HG02642 (cell line): Measurements from ENCODE around the gene WDR49.

ENCODE experiments used
- ATAC-seq: cut with Tn5 transposase; IDR thresholded peaks from one replicate; pipeline ENCODE4 v1.9.1; 2021; ENCODE audit warnings: mild to moderate bottlenecking; ENCODE audit not compliant: unreplicated experiment, poor library complexity

The WDR49 gene

DNA sequence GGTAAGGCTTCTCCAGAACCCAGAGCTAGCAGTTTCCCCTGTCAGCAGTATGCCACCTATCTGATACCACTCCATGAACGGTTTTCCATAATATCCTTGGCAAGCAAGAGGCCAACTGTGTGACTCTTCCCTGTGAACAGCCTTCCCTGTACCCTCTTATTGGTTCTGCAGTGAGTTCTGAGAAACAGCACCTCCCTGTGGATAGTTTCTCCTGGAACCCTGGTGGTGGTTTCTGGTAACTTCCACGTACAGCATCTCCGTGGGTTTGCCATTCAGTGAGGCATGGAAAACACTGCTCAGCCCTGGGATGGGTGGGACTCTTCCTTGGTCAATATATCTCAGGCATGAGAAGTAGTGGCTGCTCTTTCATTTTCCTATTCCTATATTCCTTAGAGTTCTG, 160.5 kb downstream of the WDR49 start:
- no peak for ATAC-seq

DNA sequence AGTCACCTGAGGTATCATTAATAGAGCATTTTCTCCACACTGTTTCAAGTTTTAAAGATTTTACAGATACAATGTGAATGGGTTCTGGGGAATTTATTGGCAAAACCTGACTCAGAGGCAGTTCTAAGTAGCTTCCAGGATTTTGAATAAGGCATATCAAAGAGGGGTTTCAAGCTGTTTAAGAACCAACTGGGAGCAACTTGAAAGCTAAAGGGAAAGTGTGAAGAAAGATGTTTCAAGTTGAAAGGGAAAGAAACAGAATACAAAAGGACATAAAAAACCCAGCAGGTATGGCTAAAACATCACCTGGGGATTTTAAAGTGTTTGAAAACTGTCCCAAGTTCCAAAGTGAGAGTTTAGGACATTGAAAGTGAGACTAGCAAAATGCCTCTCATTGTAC, 162.1 kb downstream of the WDR49 start:
- no peak for ATAC-seq

DNA sequence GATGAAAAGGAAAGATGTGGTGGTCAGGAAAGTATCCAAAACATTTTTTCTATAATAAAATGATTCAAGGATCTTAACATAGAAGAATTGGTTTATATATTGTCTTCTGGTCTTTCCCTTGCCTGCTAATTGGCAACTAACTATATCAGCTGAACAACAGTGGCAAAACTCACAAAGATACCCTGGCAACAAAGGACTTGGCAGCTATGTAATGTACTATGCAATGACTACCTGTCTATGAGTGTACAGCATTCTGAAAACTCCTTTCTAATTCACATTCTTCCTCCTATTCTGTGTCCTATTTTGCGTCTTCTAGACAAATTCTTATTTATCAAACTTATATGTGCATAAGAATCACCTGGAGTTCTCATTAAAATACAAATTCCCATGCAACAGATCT, 164.2 kb downstream of the WDR49 start:
- ATAC-seq, result no peak

DNA sequence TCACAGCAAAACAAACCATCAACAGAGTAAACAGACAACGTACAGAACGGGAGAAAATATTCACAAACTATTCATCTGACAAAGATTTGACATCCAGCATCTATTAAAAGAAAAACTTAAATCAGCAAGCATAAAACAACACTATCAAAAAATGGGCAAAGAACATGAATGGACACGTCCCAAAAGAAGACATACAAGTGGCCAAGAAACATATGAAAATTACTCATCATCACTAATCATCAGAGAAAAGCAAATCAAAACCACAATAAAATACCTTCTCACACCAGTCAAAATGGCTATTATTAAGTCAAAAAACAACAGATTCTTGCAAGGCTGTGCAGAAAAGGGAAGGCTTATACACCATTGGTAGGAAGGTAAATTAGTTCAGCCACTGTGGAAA, 166.2 kb downstream of the WDR49 start:
- ATAC-seq, result no peak

DNA sequence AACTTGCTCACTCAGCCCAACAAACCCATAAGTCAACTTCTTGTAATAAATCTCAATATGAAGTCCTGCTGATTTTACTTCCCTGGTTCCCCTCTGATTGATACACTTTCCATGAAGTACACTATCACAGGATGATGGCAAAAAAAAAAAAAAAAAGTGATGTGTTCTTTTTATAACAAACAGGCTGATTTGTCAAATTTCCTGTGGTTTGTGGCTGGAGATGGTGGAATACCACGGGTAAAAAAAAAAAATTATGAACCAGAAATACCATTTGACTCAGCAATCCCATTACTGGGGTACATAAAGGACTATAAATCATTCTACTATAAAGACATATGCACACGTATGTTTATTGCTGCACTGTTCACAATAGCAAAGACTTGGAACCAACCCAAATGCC, 169.2 kb downstream of the WDR49 start:
- no peak for ATAC-seq

DNA sequence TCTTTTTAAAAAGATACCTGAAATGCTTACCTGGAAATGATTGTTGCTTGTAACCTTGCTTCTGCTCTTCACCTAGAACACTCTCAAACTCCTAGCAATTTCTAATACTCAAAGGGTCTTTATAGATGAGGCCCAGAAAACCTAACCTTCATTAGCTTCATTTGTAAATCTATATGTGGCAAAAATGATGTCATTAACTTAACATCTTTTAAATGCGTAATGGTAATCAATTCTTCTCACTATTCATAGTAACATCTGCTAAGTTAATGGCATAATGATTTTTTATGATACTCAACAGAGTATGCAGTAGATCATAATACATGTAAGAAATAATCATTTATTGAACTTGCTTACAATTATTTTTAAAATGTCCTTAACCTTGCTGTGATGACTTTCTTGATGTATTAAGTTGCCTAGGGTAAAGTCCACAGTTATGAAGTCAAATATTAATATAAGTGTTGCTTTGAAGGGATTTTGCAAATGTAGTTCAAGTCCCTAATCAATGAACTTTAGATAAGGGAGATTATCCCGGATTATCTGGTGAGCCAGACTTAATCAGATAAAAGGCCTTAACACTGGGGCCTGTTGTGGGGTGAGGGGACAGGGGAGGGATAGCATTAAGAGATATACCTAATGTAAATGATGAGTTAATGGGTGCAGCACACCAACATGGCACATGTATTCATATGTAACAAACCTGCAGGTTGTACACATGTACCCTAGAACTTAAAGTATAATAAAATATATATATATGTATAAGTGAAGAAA, 169.8 kb downstream of the WDR49 start:
- no peak for ATAC-seq

DNA sequence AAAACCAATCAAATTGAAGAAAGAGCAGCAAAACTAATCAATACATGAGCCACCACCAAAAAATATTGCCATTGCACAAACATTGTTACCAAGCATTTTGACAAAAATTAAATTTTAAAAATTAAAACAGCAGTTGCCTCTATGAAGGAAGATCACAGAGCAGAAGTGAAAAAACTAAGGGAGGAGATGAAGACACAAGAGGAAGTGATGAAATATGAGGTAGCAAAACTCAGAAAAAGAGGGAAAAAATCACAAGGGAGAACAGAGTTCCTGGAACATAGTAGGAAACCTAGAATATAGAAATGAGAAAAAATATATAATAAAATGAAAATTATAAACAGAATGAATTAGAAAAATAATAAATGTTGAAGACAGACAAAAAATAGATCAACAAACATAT, 172.6 kb downstream of the WDR49 start:
- ATAC-seq, result no peak

DNA sequence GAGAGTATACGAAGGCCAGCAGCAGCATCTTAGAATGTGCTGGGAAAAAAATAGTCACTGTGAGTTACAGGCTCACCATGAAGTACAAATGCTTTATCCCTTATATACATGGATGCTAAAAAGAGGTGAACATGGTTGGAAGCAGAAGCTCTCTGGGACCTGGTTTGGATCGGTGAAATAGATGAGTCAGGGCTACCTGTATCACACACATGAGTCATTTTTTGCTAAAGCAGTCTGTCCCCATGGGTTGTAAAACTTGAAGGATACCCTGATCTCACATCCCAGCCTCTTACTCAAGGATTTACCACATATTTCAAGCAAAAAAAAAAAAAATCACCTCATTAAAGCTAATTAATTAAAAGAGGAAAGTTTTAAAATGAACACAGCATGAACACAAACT, 173.0 kb downstream of the WDR49 start:
- ATAC-seq, result no peak

DNA sequence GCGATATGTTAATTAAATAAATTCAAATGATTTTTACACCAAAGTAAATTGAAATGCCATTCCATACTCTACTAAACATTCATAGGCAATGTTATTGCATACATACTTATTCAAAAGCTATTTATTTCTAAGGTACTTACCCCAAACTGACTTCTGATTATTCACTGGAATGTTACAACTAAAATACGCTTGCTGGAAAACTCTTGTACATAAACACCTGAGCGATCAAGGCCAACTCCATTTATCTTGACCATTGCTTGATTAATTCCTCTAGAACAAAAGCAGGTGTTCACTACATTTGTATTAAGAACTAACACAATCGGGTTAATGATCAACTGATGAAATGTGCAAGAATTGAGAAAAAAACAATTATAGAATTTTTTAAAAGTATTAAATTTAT, 179.9 kb downstream of the WDR49 start, which contains the start of gene SERPINI2:
Gene SERPINI2, minus strand, starts transcription at position 180 of the 400 bp plus-strand sequence. CDS start 2,208 bp downstream, outside the sequence.
- no peak for ATAC-seq

DNA sequence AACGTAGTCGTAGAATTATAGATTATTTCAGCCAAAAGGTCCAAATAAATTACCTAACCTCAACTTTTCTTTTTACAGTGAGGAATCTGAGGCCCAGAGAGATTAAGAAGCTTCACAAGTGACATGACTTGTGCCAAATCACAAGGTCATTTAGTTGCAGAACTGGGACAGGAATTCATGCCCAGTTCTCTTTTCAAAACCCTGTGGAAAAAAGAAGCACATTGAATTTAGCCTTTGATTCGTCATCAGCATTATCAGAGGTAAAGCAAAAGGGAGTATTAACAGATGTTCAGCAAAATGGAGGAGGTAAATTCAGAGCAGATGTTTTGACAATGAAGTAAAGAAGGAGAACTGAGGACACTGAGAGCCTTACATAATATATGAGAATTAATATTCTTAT, 184.4 kb downstream of the WDR49 start:
- no peak for ATAC-seq

DNA sequence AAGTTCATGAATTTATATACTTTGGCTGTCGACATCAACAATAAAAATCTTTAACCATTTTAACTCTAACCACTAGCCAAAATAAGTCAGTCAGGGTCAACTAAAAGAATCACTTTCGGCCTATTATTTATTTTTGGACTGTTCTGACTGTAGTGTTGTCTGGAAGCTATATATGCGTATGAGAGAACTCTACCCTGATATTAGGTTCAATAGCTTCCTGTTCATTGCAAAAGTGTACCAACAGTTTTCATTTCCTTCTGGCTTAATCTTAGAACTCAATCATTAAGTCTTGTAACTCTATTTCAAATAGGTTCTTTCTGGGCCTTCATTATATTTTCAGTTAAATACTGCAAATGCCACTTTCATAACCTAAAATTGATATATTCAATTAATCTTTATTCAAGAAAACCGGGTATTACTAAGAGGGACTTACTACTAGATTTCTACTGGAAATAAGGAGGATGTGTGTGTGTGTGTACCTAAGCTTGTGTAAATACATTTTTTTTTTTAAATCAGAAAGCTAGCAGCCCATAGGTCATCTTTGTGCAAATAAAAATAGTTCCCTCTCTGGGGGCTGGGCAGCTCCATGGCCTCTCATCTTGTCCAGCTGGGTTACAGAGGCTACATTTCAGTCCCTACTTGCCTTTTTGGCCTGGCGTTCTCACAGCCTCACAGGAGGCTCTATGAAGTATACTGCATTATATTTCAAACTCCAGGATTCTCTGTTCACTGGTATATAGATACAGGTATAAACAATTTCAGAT, 185.7 kb downstream of the WDR49 start:
- no peak for ATAC-seq

DNA sequence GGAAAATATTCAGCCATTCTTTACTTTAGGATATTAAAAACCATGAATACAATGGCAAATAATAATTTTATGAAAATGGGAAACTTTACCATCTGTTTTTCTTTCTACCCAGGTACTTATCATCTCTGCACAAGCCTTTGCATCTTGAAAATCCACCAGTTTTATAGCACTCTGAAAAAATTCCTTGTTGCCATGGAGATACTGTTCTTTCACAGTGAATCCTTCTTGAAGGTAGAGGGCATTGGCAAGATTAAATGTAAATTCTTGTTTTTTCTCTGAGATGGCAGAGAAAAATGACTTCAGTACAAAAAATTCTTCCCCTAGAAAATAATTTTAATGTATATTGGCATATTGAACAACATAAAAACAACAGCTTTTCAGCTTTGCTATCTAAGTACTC, 186.8 kb downstream of the WDR49 start:
- ATAC-seq, result no peak

DNA sequence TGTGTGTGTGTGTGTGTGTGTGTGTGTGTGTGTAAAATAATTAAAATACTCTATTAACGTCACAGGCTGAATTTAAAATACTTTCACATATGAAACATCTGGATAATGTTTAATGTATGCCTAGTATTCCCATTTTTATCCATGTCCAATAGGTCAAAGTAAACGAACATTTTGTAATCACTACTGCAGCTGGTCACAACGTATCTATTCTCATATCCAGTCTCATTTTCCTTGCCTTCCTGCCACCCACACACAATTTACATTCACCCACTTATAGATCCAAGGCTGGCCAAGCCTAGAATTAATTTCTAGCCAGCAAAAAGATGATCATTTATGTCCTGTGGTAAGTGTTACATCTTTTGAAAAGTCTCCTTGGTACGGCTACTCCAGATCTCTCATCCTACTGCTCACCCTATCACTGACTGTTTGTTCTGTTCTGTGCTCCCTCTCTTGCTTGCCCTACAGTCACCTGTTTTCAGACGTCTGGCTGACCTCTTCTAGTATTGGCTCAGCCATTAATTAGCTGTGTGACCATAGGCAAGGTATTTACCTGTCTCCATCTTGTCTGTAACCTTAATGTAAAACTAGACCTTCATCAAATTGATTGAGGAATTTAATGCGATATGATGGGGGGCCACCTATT, 197.5 kb downstream of the WDR49 start:
- no peak for ATAC-seq

DNA sequence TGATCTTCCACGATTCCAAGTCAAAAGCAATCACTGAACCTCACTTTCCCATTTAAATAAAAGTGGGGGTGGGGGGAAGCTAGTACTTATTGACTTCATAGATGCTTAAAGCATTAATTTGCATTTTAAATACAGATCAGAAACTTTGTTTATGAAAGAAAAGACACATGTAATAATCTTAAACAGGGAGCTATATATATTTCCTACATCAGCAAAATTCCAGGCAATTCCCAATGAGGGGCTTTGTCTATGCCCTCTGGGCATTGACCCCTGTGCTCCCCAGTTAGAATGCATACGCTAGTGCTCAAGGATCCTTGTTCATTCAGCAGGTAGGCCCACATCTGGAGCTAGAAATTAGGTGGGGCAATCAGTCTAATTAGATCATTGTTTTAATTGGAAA, 199.9 kb downstream of the WDR49 start:
- no peak for ATAC-seq

DNA sequence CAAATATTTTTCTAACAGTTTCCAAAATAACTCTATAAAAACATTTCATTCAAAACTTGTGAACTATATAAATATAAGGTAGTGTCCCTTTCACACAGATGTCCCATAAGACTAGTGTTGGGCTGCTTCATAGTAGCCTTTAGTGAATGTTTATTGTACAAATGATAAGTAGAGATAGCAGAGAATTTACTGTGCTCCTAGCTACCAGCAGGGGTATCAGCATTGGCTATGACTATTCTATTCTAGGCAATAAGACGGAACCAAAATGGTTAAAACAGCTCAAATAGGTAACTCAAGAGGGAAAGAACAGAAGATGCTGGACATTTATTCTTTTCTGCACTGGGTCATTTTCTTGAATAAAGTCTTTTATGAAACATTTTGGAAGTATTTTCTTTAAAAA, 202.5 kb downstream of the WDR49 start:
- no peak for ATAC-seq

DNA sequence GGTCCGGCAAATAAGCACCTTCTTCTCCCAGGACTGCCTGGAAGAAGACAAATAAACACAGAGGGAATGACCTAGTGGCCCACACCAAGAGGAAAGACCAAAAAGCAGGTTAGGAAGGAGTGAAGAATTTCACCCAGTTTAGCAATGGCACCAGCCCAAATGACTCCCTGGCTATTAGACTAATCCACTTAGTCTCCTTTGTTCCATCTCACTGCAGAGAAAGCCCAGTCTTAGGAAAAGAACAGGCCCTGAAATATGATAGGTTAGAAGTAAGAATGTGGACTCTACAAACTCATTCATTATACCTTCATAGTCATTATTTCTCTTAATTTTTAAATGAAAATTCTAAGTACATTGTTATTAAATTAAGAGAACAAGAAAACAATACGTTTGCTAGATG, 203.1 kb downstream of the WDR49 start:
- ATAC-seq, result no peak

DNA sequence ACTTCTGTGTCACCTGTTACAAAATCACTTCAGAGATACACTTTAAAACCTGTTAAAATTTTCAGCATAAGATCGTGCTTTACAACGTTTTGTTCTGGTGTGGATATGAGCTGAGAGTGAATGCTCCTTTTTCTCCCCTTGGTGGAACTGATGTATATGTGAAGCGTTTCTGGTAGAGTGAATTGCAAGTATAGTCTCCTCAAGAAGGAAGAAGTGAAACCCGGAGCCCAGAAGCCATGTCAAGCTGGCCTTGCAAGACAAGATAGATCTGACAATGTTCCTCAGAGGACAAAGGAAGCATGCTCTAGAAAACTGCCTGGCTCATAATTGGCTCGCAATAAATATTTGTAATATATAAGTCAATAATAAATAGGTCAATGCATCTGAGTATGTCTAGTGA, 203.5 kb downstream of the WDR49 start:
- ATAC-seq, result no peak

DNA sequence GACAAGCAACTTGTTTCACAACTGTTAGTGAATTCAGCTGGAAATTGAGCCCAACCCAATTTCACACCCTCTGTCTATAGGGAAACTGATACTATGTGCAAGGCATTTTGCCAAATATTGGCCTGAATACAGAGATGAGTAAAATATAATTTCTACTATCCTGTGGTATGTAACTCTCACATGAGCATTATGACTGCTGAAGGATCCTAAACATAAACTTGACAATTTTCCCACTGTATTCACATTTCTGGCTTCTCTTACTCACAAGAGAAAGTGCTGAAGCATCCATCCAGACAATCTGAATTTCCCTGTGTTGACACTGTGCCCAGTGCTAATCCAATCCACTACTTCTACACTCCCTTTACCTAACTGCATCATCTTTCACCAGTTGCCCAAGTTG, 208.3 kb downstream of the WDR49 start:
- ATAC-seq, result no peak

DNA sequence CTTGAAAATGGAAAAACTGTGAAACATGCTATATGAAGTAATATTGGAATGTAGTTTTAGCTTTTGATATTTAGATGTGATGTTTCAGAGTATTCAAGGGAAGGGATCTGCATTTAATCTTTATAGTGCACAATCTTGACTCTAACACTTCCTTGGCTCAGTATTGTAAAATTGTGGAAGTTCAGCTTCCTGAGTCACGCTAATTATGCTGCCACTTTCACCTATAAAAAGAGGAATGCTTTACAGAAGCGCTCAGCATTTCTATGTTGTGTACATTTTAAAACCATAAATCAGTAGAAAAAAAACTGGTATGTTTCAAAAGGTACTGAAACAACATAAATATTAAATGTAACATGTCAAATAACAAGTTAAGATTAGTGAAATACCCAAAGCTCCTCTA, 212.5 kb downstream of the WDR49 start:
- no peak for ATAC-seq

DNA sequence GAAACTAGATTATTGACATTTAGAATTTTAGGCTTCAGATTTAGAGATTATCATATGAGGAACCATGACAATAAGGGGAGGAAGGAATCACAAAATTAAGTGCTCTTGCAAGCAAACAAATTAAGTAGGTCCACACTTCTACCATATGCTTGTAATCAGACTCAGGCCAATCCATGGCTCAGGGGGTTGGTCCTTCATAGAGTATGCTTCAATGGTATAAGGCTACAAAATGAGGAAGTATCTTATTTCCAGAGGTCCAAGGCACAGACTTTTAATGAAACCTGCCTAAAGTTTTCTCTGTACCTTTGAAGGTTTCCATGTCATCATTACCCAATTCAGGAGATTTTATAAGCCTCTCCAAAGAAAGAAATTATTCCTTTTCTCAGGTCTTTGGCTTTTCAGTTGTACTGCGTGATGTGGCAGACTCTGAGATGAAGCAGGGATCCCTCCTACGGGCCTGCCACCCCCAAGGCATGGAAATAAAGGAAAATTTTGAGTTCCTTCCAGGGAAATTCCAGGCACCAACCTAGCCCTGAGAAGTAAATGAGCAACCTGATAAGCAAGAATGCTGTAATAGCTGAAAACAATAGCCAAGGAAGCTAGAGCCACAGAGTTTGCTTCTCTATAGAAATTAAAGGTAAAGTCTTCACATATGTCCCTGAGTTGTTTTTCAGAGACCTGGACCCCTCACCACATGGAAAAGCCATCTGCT, 216.2 kb downstream of the WDR49 start:
- no peak for ATAC-seq
